CD4-positive, alpha-beta T cell treated with Interleukin-4 for 1 hour (primary cell): ENCODE measurements around the gene AP5S1.
"Not testable (repeated sequence)": the region's sequence is repeated elsewhere in the genome, so short reads cannot be mapped to it uniquely, and the experiment has no call there.

Source experiments
- DNase-seq, 2 donors: peaks; one replicate each; pipeline ENCODE4 v3.0.0-alpha.2; 2020 to 2022

Gene AP5S1

GRCh38 chr20:3812975-3813847 lies 7.1 kb upstream of the AP5S1 start:
- no peak for DNase-seq

- DNase-seq = peak in 1 of 2 donors; percentile 34
These were observed 6.3 kb upstream of the AP5S1 start for GRCh38 chr20:3813848-3814581.

GRCh38 chr20:3814928-3815495 lies 5.3 kb upstream of the AP5S1 start:
- DNase-seq = no peak

- peak; percentile 34 to 56 for DNase-seq
These were observed 4.5 kb upstream of the AP5S1 start for GRCh38 chr20:3815703-3816315.

- peak in 1 of 2 donors; percentile 50 for DNase-seq
These were observed 1.9 kb upstream of the AP5S1 start for GRCh38 chr20:3818155-3819151.

GRCh38 chr20:3819411-3820047 lies 818 bp upstream of the AP5S1 start:
- no peak for DNase-seq

- DNase-seq = no peak
These were observed 767 bp downstream of the AP5S1 start for GRCh38 chr20:3820901-3821727.

GRCh38 chr20:3821996-3822395 lies 1.6 kb downstream of the AP5S1 start:
- DNase-seq = no peak

- no peak for DNase-seq
These were observed 3.5 kb downstream of the AP5S1 start for GRCh38 chr20:3823881-3824280.

- no peak for DNase-seq
These were observed 5.2 kb downstream of the AP5S1 start for GRCh38 chr20:3825526-3825925.

GRCh38 chr20:3826420-3826819 lies 6.1 kb downstream of the AP5S1 start:
- no peak for DNase-seq

- no peak for DNase-seq
These were observed 8.5 kb downstream of the AP5S1 start for GRCh38 chr20:3828798-3829197.

- DNase-seq = not testable (repeated sequence)
These were observed 9.5 kb downstream of the AP5S1 start for GRCh38 chr20:3829891-3830290.

- DNase-seq = no peak
These were observed 15.8 kb downstream of the AP5S1 start for GRCh38 chr20:3836132-3836531.

GRCh38 chr20:3839328-3839727 lies 19.0 kb downstream of the AP5S1 start:
- no peak for DNase-seq

GRCh38 chr20:3840201-3840600 lies 19.9 kb downstream of the AP5S1 start:
- DNase-seq = not testable (repeated sequence)

- no peak for DNase-seq
These were observed 22.1 kb downstream of the AP5S1 start for GRCh38 chr20:3842348-3842930.

- DNase-seq = no peak
These were observed 23.1 kb downstream of the AP5S1 start for GRCh38 chr20:3843490-3843889.

- not testable (repeated sequence) for DNase-seq
These were observed 23.8 kb downstream of the AP5S1 start for GRCh38 chr20:3843990-3844619.

- DNase-seq = no peak
These were observed 26.0 kb downstream of the AP5S1 start for GRCh38 chr20:3846378-3846739.
